ENCODE measurements around the gene NKAPD1.

Gene NKAPD1

GRCh38 chr11:112128483-112129121 lies 54.5 kb downstream of the NKAPD1 start:
- TF ChIP-seq CTCF (IDR thresholded peaks at IDR 0.05; ENCODE audit: insufficient read depth, missing control alignments) = no peak
- FAIRE-seq (no peak), DNase-seq (ENCODE audit: insufficient read length, low spot score) (no peak)

GRCh38 chr11:112129656-112130055 lies 55.6 kb downstream of the NKAPD1 start:
- DNase-seq (ENCODE audit: insufficient read length, low spot score) (no peak), FAIRE-seq (no peak)

GRCh38 chr11:112132737-112133136 lies 58.6 kb downstream of the NKAPD1 start:
- no peak for FAIRE-seq
- DNase-seq (ENCODE audit: insufficient read length, low spot score) = no peak
- no peak for TF ChIP-seq CTCF (IDR thresholded peaks at IDR 0.05; ENCODE audit: insufficient read depth, missing control alignments)

More at GRCh38 chr11:112129656-112130055, 55.6 kb downstream of the NKAPD1 start:
- TF ChIP-seq CTCF (IDR thresholded peaks at IDR 0.05; ENCODE audit: insufficient read depth, missing control alignments) = no peak

GRCh38 chr11:112134473-112134872 lies 60.4 kb downstream of the NKAPD1 start:
- TF ChIP-seq CTCF (IDR thresholded peaks at IDR 0.05; ENCODE audit: insufficient read depth, missing control alignments) = no peak
- no peak for DNase-seq (ENCODE audit: insufficient read length, low spot score)
- no peak for FAIRE-seq
